H9 (cell line): Measurements from ENCODE around the gene CCDC172. TPM values are rescaled to one million over a fixed set of nuclear protein-coding genes. Genes with fewer than 3 reads are reported as not detected.

Experiments used
- DNase-seq: peaks from one replicate; pipeline ENCODE4 v3.0.0-alpha.2; 2017
- H2AFZ ChIP-seq: one replicate; pipeline ENCODE4 v1.6.1; 2013; ENCODE audit warnings: mild to moderate bottlenecking, low read length, control low read depth, moderate library complexity
- H2AK5ac ChIP-seq: 2 replicates; pipeline ENCODE4 v1.6.1; 2013; ENCODE audit warnings: low read length, control low read depth, mixed read lengths; ENCODE audit not compliant: insufficient read length
- H2BK120ac ChIP-seq: one replicate; pipeline ENCODE4 v1.6.1; 2013; ENCODE audit warnings: low read depth, mild to moderate bottlenecking, low read length, control low read depth, inconsistent platforms; ENCODE audit not compliant: poor library complexity, severe bottlenecking
- H2BK12ac ChIP-seq: 2 replicates; pipeline ENCODE4 v1.6.1; 2013; ENCODE audit warnings: low read length, control low read depth, mixed read lengths, low read depth; ENCODE audit not compliant: insufficient read length
- H2BK15ac ChIP-seq: 2 replicates; pipeline ENCODE4 v1.6.1; 2013; ENCODE audit warnings: low read depth, low read length, control low read depth
- H2BK20ac ChIP-seq: one replicate; pipeline ENCODE4 v1.6.1; 2013; ENCODE audit warnings: low read depth, mild to moderate bottlenecking, low read length, control low read depth, inconsistent platforms; ENCODE audit not compliant: poor library complexity, severe bottlenecking
- H2BK5ac ChIP-seq: 2 replicates; pipeline ENCODE4 v1.6.1; 2013; ENCODE audit warnings: low read length, control low read depth, mixed read lengths; ENCODE audit not compliant: insufficient read length
- H3K14ac ChIP-seq: 2 replicates; pipeline ENCODE4 v1.6.1; 2013; ENCODE audit warnings: low read length, control low read depth; ENCODE audit not compliant: insufficient read depth
- H3K18ac ChIP-seq: 2 replicates; pipeline ENCODE4 v1.6.1; 2013; ENCODE audit warnings: low read depth, mild to moderate bottlenecking, mixed read lengths, low read length, control low read depth; ENCODE audit not compliant: insufficient read length
- H3K23ac ChIP-seq: 2 replicates; pipeline ENCODE4 v1.6.1; 2013; ENCODE audit warnings: low read length, control low read depth, mixed read lengths, low read depth; ENCODE audit not compliant: insufficient read length
- H3K23me2 ChIP-seq: 2 replicates; pipeline ENCODE4 v1.6.1; 2013; ENCODE audit warnings: low read depth, mild to moderate bottlenecking, mixed read lengths, low read length, control low read depth; ENCODE audit not compliant: insufficient read length, poor library complexity, severe bottlenecking
- H3K27ac ChIP-seq: 2 replicates; pipeline ENCODE4 v1.5.1; 2013; ENCODE audit warnings: low read length, control low read depth, mixed read lengths, low read depth; ENCODE audit not compliant: insufficient read length
- H3K27me3 ChIP-seq: 2 replicates; pipeline ENCODE4 v1.6.1; 2013; ENCODE audit warnings: low read length, control low read depth, inconsistent platforms; ENCODE audit not compliant: insufficient read depth
- H3K4ac ChIP-seq: 2 replicates; pipeline ENCODE4 v1.6.1; 2013; ENCODE audit warnings: low read depth, mild to moderate bottlenecking, control low read depth, inconsistent platforms, low read length, moderate library complexity
- H3K4me1 ChIP-seq: 2 replicates; pipeline ENCODE4 v1.6.1; 2013; ENCODE audit warnings: low read length, control low read depth, inconsistent platforms; ENCODE audit not compliant: insufficient read depth
- H3K4me2 ChIP-seq: 2 replicates; pipeline ENCODE4 v1.6.1; 2013; ENCODE audit warnings: low read length, control low read depth, mixed read lengths; ENCODE audit not compliant: insufficient read length, insufficient read depth
- H3K56ac ChIP-seq: 2 replicates; pipeline ENCODE4 v1.6.1; 2013; ENCODE audit warnings: low read depth, mild to moderate bottlenecking, mixed read lengths, low read length, control low read depth; ENCODE audit not compliant: insufficient read length
- H3K79me1 ChIP-seq: 2 replicates; pipeline ENCODE4 v1.6.1; 2013; ENCODE audit warnings: low read depth, mild to moderate bottlenecking, moderate library complexity, low read length, control low read depth, inconsistent platforms; ENCODE audit not compliant: insufficient read depth, poor library complexity, severe bottlenecking
- H3K79me2 ChIP-seq: 2 replicates; pipeline ENCODE4 v1.6.1; 2013; ENCODE audit warnings: low read length, control low read depth, inconsistent platforms; ENCODE audit not compliant: insufficient read depth
- H3K9ac ChIP-seq: 2 replicates; pipeline ENCODE4 v1.6.1; 2013; ENCODE audit warnings: low read length, control low read depth, mixed read lengths; ENCODE audit not compliant: insufficient read length; ENCODE audit errors: extremely low read depth
- H3K9me3 ChIP-seq: one replicate; pipeline ENCODE4 v1.6.1; 2013; ENCODE audit warnings: low read depth, low read length, inconsistent platforms; ENCODE audit not compliant: control insufficient read depth
- H3T11ph ChIP-seq: one replicate; pipeline ENCODE4 v1.6.1; 2013; ENCODE audit warnings: mild to moderate bottlenecking, low read length, control low read depth, inconsistent platforms
- H4K20me1 ChIP-seq: one replicate; pipeline ENCODE4 v1.6.1; 2013; ENCODE audit not compliant: control insufficient read depth, insufficient read length, insufficient read depth
- H4K5ac ChIP-seq: 2 replicates; pipeline ENCODE4 v1.6.1; 2013; ENCODE audit warnings: low read depth, mild to moderate bottlenecking, mixed read lengths, low read length, control low read depth; ENCODE audit not compliant: insufficient read length
- H4K8ac ChIP-seq: replicated peaks from 2 replicates; pipeline ENCODE4 v1.6.1; 2013; ENCODE audit warnings: low read length, control low read depth, mixed read lengths, low read depth; ENCODE audit not compliant: insufficient read length
- H4K91ac ChIP-seq: 2 replicates; pipeline ENCODE4 v1.6.1; 2013; ENCODE audit warnings: low read depth, mild to moderate bottlenecking, moderate library complexity, mixed read lengths, low read length, control low read depth; ENCODE audit not compliant: insufficient read length
- H3K27ac Mint-ChIP-seq, 3 experiments: 2 replicates in 2 of 3; 3 replicates in 1 of 3; pipeline ENCODE4 v1.8.0; 2020 to 2021; ENCODE audit warnings: mixed read lengths in 3 of 3, mild to moderate bottlenecking in 1 of 3, moderate library complexity in 1 of 3
- H3K27me3 Mint-ChIP-seq: 2 replicates; pipeline ENCODE4 v1.8.0; 2021; ENCODE audit warnings: low read depth, mild to moderate bottlenecking, moderate library complexity, mixed read lengths
- H3K36me3 Mint-ChIP-seq, 3 experiments: 2 replicates in 2 of 3; 3 replicates in 1 of 3; pipeline ENCODE4 v1.8.0; 2020 to 2021; ENCODE audit warnings: low read depth in 3 of 3, mixed read lengths in 3 of 3; ENCODE audit not compliant: insufficient read depth in 1 of 3
- H3K4me1 Mint-ChIP-seq, 2 experiments: 2 replicates each; pipeline ENCODE4 v1.8.0; 2020; ENCODE audit warnings: mixed read lengths in 2 of 2
- H3K4me3 Mint-ChIP-seq, 2 experiments: 2 replicates in 1 of 2; 3 replicates in 1 of 2; pipeline ENCODE4 v1.8.0; 2020 to 2021; ENCODE audit warnings: mild to moderate bottlenecking in 2 of 2, mixed read lengths in 2 of 2, moderate library complexity in 1 of 2
- H3K9me3 Mint-ChIP-seq, 2 experiments: 2 replicates in 1 of 2; 3 replicates in 1 of 2; pipeline ENCODE4 v1.8.0; 2020; ENCODE audit warnings: mild to moderate bottlenecking in 2 of 2, mixed read lengths in 2 of 2, moderate library complexity in 1 of 2
- WGBS: extraction: QIAGEN DNeasy Blood & Tissue Kit; methylation state at CpG from one replicate; pipeline ENCODE4 v1.1.7; 2013; ENCODE audit warnings: missing lambda C conversion rate, low lambda C conversion rate, mixed read lengths; ENCODE audit not compliant: insufficient read length; ENCODE audit errors: extremely low coverage; 5-methylcytosine and 5-hydroxymethylcytosine counted together
- total RNA-seq: library from RNA; stranded (reverse); gene quantifications from 2 replicates; pipeline ENCODE4 v1.2.1, GENCODE V29; 2021
- TF ChIP-seq, protein P1 (sequence below): fragments of 200-600 bp; sonication (generic); conservative IDR thresholded peaks from 3 replicates; pipeline ENCODE4 v1.8.0; 2021; ENCODE audit warnings: antibody characterized with exemption, mild to moderate bottlenecking

Gene CCDC172
- total RNA-seq, 1 experiment from 2014 or later = 1.3 TPM

DNA sequence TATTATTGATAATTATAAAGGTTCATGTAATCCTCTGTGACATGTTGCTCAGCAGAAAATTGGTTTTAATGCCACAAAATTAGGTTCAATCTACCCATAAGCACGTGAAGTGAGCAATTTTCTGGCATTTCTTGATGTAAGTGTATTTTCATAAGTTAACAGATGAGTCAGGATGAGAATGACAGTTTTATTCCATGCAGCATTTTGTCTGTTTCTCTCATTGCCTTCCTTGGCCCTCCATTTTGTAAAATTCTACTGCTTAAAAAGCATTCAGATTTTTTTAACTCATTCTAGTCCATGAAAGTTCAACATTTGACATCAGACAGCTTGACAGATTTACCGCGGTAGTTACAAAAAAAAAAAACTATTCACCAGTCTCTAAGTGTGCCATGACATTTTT is 47.3 kb upstream of the CCDC172 start:
- no peak overlapping the region for H3K9ac ChIP-seq
- peaks cover 26% of the 10 kb centered on the region; the same call in 1 of the 2 replicates for H3K27me3 ChIP-seq
- H3K9me3 ChIP-seq = no peaks in the 10 kb centered on the region
- TF ChIP-seq, protein P1, sequence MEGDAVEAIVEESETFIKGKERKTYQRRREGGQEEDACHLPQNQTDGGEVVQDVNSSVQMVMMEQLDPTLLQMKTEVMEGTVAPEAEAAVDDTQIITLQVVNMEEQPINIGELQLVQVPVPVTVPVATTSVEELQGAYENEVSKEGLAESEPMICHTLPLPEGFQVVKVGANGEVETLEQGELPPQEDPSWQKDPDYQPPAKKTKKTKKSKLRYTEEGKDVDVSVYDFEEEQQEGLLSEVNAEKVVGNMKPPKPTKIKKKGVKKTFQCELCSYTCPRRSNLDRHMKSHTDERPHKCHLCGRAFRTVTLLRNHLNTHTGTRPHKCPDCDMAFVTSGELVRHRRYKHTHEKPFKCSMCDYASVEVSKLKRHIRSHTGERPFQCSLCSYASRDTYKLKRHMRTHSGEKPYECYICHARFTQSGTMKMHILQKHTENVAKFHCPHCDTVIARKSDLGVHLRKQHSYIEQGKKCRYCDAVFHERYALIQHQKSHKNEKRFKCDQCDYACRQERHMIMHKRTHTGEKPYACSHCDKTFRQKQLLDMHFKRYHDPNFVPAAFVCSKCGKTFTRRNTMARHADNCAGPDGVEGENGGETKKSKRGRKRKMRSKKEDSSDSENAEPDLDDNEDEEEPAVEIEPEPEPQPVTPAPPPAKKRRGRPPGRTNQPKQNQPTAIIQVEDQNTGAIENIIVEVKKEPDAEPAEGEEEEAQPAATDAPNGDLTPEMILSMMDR = no peak
- H2BK15ac ChIP-seq = no peak overlapping the region
- H2BK5ac ChIP-seq = no peak overlapping the region
- no peak overlapping the region for H3T11ph ChIP-seq
- no peaks in the 10 kb centered on the region for H3K79me2 ChIP-seq
- H3K4me1 ChIP-seq = peaks cover 2% of the 10 kb centered on the region; the same call in 1 of the 2 replicates
- H4K8ac ChIP-seq = no peak overlapping the region
- H2BK120ac ChIP-seq = no peak overlapping the region
- H4K5ac ChIP-seq = no peak overlapping the region
- no peak overlapping the region for H2BK12ac ChIP-seq
- no CpG with 5 or more reads among the region's 3 CpGs for WGBS
- no peak overlapping the region for H3K27ac ChIP-seq
- no peaks in the 10 kb centered on the region for H3K79me1 ChIP-seq
- no peak overlapping the region for H2AFZ ChIP-seq
- DNase-seq = no peak
- Mint-ChIP-seq H3K4me3 (no peak overlapping the region), H3K9me3 (no peaks in the 10 kb centered on the region; a peak in 2 of 5 replicates), H3K27ac (no peak overlapping the region), H3K36me3 (no peaks in the 10 kb centered on the region; a peak in 1 of 7 replicates), H3K27me3 (peaks cover 6% of the 10 kb centered on the region), H3K4me1 (peaks cover 14 to 19% of the 10 kb centered on the region in 2 experiments)
- no peak overlapping the region for H3K18ac ChIP-seq
- H3K4me2 ChIP-seq = no peak overlapping the region
- no peak overlapping the region for H4K91ac ChIP-seq
- no peak overlapping the region for H3K4ac ChIP-seq
- no peak overlapping the region for H2AK5ac ChIP-seq
- H3K56ac ChIP-seq = no peak overlapping the region
- no peak overlapping the region for H3K14ac ChIP-seq
- peaks cover 27% of the 10 kb centered on the region for H3K23me2 ChIP-seq
- no peak overlapping the region for H3K23ac ChIP-seq
- no peak overlapping the region for H2BK20ac ChIP-seq
- H4K20me1 ChIP-seq = peaks cover 4% of the 10 kb centered on the region
